NOMO-1 (cell line): ENCODE measurements around the gene UBAC2.
"Not testable (repeated sequence)": the region's sequence is repeated elsewhere in the genome, so short reads cannot be mapped to it uniquely, and the experiment has no call there.

Experiments
- DNase-seq, 2 experiments: peaks; one replicate each; lab custom pipeline; 2025; ENCODE audit not compliant: unreplicated experiment in 2 of 2; lab: John Stamatoyannopoulos, UW

Gene UBAC2

DNA sequence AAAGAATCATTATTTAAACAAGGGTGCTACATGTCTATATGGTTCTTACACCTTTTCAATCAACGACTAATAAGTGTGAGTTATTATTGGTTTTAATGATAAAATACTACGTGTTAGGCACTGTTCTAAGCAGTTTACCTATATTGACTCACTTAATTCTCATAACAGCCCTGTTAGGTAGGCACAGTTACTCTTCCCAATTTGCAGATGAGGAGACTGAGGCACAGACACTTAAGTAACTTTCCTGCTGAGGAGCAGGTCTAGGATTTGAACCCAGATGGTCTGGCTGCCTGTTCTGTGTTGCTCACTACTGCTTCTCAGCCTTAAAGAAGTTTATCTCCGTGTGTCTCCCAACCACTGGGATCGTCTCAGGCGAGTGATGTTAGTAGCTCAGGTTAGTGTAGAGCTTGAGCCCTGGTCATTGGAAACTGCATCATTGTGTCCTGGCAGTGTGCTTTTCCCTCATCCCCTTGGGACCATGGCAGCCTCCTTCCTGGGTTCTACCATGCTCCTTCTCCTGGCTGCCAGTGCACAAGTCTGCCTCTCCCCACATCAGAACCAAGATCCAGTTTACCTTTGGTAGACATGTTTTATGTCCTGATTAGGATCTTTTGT, 10.9 kb downstream of the UBAC2 start:
- no peak for DNase-seq

DNA sequence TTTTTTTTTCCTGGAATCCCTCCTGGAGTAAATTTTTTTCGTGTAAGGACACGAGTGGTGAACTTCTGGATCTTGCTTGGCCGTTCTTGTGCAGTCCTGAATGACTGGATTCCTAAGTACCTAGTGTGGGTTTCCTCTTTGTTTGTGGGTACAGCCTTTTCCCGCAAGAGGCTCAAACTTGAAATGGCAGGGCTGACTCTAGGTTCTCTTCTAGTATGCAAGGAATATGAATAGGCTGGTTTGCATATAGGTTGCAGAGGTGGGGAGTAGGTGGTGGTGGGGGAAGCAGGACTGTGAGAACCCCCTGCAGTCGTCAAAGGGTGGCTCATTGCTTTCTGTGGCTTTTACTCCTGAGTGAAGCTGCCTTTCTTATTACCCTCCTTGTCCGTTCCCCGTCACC, 13.6 kb downstream of the UBAC2 start:
- no peak for DNase-seq

DNA sequence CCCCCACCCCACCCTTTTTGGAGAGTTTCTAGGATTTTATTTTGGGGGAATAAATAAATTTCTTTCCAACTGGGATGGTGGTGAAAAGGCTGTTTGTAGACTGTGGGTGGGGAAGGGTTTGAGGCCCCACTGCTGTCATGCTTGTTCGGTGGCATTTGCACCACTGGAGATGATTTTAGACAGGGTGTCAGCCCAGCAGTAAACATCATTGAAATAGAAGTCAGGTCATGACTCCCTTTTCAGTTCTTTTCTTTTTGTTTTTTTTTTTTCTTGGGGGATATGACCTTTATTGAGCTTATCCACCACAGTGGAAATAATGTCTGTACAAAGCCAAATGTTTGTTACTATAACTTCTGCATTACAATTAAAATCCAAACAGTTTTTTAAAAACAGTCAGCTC, 14.1 kb downstream of the UBAC2 start:
- no peak for DNase-seq

DNA sequence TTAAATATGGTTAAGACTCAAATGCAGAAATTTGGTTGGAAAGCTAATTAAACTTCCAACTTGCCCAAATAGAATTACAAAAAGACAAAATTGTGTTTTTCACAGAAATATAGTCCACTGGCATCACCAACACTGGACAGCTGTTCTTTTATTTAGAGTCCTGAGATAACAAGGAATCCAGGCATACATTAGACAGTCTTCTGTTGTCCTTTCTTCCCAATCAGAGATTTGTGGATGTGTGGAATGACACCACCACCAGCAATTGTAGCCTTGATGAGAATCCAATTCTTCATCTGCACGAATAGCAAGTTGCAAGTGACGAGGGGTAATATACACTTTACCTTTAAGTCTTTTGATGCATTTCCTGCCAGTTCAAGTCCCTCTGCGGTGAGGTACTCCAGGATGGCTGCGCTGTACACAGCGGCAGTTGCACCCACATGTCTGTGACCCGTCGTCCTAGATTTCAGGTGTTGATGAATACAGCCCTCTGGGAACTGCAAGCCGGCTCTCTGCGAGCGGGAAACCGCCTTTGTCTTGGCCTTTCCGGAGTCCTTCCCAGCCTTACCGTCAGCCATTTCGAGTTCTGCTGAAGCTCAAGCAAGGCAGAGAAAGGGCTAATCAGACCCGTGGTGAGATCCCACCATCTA, 14.7 kb downstream of the UBAC2 start:
- DNase-seq = no peak

DNA sequence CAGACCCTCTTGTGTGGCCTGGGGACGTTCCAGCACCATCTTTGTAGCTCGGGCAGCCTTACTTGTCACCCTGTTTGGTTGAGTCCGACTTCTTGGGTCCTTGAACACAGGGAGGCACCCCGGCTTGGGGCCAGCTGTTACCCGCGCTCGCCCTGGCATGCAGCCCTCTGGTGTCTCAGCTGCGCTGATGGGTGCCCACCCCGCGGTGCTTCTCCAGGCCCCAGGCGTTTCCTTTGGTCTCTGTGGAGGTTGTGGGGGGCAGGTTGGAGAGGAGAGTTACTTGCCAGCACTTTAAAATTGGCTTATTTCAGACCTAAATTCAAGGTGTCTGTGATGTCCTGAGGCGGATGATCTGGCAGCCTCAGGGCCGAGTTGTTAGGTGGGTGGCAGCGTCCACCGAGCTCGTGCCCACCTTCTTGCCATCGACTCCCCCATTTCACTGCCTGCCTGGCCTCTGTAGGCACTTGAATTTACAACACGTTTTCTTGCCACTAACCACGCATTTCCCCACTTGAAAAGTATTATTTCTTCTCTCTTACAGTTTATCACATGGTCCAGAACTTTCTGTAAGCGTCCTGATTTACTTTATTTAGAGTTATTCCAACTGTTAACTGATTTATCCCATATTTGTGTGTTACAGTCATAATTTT, 16.9 kb downstream of the UBAC2 start:
- no peak for DNase-seq

DNA sequence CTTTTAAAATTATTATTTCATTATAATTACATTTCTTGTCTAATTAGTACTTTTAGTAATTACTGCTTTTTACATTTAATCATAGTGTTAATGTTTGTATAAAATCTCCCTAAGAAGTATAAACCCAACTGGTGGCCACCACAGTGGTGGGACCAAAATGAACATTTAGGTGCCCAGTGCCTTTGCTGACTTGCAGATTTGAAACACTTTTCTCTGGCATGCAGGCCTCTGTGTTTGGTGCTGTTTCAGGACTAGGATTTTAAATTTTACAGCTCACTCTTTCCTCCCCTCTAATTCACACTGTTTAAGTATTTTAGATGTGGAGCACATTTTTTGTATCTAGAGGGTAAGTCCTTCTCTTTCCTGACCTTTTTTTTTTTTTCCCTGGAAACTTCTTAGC, 17.5 kb downstream of the UBAC2 start:
- no peak for DNase-seq

DNA sequence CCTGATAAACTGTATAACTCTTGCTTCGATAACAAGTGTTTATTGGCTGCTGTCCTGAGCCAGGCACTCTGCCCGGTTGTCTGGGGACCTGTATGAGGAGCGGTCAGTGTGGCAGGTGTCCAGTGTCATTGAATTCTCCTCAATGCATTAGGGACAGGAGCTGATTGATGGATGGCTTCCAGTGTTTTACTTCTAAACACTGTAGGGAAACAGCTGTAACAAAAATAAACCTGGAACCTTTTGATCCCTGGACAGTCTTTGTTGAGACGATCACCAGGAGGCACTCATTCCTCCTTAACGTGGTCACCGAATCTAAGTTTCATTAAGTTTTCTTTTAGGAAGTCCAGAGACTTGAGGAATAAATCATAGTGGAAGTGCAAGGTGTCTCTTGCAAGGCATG, 17.9 kb downstream of the UBAC2 start:
- DNase-seq = no peak

DNA sequence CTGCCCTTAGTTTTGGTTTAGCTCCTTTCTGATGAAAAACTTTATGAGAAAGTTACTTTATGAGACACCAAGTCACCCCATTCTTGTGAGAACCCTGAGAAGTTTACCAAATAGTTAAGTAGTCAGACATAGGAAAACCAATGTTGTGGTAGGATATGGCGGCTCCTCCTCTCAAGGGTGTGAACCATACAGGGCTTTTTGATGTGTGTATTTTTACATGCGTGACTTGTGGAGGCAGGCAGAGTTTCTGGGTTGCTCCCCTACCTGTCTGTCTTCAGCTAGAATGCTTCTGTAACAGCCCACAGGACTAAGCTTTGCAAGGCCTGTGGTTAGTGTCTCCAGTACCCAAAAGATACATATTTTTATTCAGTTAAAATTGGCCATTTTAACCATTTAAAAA, 18.3 kb downstream of the UBAC2 start:
- DNase-seq = peak in 1 of 2 experiments; percentile 25

DNA sequence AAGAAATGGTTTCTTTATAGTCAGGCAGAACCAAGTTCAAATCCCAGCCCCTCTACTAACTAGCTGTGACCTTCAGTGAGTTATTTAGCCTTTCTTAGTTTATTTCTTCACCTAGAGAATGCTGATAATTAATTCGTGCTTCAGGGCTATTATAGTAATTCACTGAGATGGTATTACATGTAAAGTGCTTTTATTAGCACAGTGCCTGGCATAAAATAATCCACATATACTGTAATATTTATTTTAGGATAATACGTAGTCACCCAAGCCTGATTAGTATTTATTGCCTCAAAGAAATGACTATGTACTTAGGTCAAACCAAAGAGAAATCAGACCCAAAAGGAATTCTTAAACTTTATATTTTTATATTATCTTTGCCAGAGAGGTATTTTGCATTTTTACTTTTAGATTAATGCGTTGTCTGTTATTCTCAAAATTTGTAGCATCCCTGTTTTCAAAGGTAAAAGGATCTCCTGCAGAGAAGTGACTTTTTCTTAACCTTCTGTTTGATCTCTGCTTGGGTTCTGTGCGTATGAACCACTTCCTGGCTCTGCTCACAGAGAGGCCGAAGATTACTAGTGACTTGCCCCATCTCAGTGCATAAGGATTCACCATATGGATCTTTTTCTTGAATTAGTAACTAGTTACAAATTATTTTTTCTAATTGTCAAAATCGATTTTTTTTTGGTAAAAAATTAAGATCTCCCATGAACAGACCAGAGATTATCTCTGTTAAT, 19.7 kb downstream of the UBAC2 start:
- DNase-seq = peak; percentile 22 to 51

DNA sequence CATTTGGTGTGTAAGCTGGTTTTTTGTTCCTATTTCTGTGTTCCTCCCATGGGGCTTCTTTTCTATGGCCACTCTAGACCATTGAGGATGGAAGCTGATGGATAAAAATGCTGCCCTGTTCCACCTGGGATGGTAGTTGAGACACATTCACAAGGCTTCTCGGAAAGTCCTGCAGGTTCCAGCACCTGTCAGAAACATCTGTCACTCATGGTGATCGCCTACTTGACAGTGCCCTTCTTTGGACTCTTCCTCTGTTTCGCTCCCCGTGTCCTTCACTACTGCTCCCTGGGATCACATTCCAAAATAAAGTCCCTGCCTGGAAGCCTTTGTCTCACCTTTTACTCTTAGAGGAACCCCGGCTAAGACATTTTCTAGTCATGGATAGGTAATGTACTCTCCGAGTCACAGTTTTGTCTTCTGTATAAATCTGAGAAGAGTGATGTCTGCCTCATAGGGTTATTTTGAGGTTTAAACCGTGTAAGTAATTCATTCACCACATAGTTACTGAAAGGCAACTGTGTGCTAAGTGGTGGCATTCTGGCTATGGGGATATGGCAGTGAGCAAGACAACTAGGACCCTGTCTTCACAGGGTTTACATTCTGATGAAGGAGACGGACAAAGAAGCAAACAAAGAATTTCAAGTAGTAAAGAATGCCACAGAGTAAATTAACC, 21.0 kb downstream of the UBAC2 start:
- DNase-seq = no peak

DNA sequence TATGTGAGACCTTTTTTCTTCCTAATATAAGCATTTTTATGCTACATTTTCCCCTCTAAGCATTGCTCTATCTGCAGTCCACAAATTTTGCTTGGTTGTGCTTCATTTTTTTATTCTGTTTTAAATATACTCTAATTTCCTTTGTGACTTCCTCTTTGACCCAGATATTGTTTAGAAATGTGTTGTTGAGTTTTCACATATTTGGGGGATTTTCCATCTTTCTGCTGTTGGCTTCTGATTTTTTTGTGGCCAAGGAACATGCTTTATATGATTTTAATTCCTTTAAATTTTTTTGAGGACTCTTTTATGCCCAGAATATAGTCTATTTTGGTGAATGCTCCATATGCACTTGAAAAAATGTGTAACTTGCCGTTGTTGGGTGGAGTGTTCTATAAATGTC, 22.9 kb downstream of the UBAC2 start:
- no peak for DNase-seq

DNA sequence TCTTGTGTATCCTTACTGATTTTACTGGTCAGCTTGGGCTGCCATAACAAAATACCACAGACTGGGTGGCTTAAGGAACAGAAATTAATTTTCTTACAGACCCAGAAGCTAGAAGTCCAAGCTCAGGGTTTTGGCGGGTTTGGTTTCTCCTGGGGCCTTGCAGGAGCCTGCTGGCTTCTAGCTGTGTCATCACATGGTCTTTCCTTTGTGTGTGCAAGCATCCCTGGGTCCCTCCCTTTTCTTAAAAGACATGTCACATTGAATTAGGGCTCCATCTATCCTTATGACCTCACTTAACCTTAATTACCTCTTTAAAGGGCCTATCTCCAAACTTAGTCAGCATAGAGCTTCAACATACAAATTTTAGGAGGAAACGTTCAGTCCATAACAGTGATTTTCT, 23.4 kb downstream of the UBAC2 start:
- peak; percentile 57 to 81 for DNase-seq

DNA sequence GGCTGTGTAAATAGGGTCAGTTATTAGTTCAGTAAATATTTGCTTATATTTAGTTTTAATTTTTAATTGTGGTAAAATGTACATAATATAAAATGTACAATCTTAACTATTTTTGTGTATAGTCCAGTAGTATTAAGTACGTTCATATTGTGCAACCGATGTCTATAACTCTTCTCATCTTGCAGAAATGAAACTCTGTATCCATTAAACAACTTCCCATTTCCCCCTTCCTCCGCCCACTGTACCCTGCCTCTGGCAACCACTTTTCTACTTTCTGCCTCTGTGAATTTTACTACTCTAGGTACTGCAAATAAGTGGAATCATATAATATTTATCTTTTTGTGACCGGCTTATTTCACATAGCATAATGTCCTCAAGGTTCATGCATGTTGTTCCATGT, 24.4 kb downstream of the UBAC2 start:
- DNase-seq = peak; percentile 72 to 98

DNA sequence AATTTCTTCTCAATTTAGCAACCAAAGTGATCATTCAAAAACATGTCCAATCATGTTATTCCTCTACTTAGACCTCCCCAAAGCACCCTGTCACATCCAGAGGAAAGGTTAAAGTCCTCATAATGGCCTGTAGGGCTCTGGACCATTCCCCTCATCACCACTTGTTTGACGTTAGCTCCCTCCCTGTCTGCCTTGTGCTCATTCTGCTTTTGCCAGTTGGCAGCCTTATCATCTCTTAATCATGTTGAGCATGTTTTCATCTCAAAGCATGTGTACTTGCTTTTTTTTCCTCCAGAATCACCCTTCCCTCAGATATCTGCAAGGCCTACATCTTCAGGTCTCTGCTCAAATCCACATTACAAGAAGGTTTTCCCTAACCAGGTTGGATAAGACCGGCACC, 25.9 kb downstream of the UBAC2 start:
- no peak for DNase-seq

DNA sequence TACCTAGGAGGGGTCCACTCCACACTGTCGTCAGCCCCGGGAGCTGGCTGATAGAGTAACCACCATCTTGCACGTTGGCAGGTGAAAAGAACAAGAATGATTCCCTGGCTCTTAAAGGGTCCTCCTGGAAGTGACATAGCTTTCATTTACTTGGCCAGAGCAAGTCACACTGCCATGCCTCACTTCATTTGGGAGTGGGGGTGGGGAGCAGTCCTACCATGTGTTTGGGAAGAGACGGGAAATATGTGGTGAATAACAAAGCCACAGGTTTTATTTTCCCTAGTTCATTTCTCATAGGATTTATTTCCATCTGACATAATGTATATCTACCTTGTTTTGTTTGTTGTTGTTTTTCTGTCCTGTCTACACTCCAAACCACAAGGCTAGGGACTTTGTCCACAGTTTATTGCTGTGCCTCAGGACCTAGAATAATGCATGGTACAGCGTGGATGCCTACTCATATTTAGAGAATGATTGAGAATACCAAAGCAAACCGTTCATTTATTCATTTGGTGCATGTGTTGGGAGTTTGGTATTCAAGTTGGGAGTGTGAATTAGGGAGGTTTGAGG, 26.8 kb downstream of the UBAC2 start:
- no peak for DNase-seq

DNA sequence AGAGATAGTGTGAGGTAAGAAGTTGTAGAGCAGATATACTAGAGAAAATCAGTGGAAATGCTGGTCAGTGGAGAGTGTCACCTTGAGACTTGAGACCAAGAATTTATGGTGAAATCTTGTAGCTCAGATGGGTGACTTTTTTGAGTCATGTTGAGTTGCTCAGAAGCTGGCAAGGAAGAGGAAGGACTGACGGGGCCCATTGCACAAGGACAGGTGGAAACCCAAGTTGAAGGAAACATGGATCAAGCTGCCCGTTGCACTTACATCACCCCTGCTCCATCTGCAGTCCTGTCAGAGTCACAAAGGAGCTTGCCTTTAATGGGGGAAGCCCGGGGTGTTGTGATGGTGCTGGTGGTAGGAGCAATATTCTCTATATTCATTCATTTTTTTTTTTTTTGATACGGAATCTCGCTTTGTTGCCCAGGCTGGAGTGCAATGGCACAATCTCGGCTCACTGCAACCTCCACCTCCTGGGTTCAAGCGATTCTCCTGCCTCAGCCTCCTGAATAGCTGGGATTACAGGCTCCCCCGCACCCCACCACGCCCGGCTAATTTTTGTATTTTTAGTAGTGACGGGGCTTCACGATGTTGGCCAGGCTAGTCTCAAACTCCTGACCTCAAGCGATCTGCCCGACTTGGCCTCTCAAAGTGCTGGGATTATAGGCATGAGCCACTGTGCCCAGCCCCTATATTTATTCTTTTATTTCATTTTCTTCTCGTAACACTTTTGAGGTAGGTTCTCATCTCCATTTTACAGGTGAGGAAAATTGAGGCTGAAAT, 27.4 kb downstream of the UBAC2 start:
- DNase-seq = peak; percentile 79 to 95

DNA sequence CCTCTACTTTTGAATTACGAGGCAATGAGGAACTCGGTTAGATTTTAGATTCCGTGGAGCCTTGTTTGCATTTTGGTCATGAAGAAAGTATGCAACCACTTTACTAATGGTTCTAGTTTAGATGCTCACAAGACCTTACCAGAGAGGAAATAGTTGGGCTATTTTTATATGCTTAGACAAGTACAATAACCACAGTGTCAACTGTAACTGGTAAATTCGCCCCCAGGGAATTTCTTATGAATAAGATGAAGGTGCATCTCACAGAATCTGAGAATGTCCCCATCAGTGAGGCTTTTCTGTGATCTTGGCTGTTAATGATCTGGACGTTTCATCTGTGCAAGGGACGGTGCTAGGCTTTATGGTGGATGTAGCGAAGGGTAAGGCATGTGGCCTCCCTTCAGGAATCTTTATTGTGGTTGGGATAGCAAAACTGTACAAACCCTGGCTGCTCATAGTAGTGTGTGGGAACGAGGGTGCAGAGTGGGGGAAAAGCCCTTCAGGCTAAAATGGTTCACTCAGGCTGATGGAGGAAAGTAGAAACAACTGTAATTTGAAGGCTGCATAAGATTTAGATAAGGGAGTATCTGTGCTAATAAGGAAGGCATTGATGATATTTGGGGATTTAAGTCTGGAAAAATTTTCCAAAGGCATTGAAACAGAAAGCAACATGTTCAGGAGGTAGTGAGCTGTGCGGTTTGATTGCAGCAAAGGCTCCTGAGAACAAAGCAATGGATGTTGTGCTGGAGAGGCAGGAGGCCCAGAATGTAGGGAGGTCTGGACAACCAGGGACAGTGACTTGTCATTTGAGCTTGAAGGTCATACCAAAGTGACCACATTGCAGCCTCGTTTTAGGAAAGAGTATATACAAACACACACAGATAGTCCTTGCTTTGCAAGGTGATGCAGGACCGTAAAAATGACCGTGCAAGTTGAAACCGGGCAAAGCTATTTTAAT, 28.4 kb downstream of the UBAC2 start:
- DNase-seq = peak; percentile 69 to 82

DNA sequence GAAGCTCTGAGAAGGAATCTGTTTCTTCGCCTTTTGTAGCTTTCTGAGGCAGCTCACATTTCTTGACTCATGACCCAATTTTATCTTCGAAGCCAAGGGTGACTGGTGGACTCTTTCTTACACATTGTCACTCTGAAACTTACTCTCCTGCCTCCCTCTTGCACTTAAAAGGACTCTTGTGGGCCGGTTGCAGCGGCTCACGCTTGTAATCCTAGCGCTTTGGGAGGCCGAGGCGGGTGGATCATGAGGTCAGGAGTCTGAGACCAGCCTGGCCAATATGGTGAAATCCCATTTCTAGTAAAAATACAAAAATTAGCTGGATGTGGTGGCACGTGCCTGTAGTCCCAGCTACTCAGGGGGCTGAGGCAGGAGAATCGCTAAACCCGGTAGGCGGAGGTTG, 29.9 kb downstream of the UBAC2 start:
- DNase-seq = not testable (repeated sequence)

DNA sequence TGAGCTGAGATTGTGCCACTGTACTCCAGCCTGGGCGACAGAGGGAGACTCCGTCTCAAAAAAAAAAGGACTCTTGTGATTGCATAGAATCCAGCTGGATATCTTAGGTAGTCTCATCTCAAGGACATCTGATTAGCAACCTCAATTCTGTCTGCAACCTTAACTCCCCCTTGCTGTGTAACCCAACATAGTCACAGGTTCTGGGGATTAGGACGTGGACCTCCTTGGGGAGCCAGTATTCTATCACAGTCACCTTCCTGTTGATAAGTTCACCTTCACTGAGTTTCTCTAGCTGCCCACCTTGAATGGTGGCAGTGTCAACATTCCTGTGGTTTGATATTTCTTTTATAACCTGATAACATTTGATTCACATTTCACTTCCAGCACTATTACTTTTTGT, 30.3 kb downstream of the UBAC2 start:
- DNase-seq = no peak
